PFSK-1 (cell line): Measurements from ENCODE around the gene UBA1. TPM values are rescaled to one million over a fixed set of nuclear protein-coding genes. Genes with fewer than 3 reads are reported as not detected.

ENCODE experiments used
- FOXP2 ChIP-seq: optimal IDR thresholded peaks from 2 replicates; pipeline ENCODE3; 2011; ENCODE audit warnings: borderline replicate concordance, control low read depth, inconsistent platforms; ENCODE audit not compliant: insufficient read depth; ENCODE audit errors: extremely low read length, extremely low read depth
- POLR2AphosphoS5 ChIP-seq: IDR thresholded peaks from 2 replicates; pipeline ENCODE4 v1.6.1; 2012; ENCODE audit warnings: low read depth, mild to moderate bottlenecking, control low read depth, low read length, moderate library complexity
- SIN3A ChIP-seq: IDR thresholded peaks from 2 replicates; pipeline ENCODE4 v1.6.1; 2012; ENCODE audit warnings: mild to moderate bottlenecking, low read length, moderate library complexity, borderline replicate concordance; ENCODE audit not compliant: insufficient read depth
- TAF1 ChIP-seq: IDR thresholded peaks from 2 replicates; pipeline ENCODE4 v1.6.1; 2012; ENCODE audit warnings: low read length, control low read depth, borderline replicate concordance; ENCODE audit not compliant: insufficient read depth
- polyA plus RNA-seq: library from polyadenylated mRNA; unstranded; fragments of >200 nt; gene quantifications from one replicate; pipeline ENCODE4 v1.2.1, GENCODE V29; 2012; ENCODE audit warnings: low read depth, missing spikeins; ENCODE audit not compliant: insufficient read length
- TF ChIP-seq, protein P1 (sequence below), 2 experiments: IDR thresholded peaks; 2 replicates each; pipeline versions ENCODE4 v1.6.1 to v1.8.0; 2011 to 2012; ENCODE audit warnings: low read depth in 2 of 2, low read length in 2 of 2, control low read depth in 1 of 2, inconsistent platforms in 1 of 2, mild to moderate bottlenecking in 1 of 2, moderate library complexity in 1 of 2; ENCODE audit not compliant: insufficient read depth in 1 of 2

Gene UBA1
- 371 TPM for polyA plus RNA-seq

DNA sequence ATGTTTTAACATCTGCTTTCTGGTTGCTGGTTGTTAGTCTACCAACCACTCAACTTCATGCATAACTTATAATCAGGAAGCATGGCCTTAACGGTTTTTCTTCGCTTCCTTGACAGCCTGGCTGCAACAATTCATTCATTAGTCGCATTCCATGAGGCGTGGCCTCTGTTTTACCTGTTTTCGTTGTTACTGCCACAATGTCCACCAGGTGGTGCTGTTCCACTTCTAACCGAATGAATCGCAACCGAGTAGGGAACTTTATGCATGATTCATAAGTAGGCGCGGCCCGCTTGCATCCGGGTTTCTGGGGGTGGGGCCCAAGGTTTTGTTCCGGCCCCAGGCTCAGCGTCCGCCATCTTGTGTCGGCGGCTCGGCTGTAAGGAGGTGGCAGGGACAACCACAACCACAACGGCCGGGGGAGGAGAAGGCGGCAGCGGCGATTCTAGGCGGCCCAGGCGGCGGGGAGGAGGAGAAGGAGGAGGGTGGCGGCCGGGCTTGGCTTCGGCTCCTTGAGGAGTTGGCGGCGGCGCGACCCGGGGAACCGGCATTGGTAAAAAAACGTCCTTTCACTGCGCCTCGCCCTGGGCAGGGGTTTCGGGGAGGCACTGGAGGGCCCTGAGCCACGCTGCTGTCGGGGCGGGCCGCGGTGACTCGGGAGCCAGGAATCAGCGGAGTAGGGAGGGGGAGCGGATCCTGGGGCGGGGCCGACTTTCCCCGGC, at the start of gene UBA1:
Gene UBA1, plus strand, starts transcription at position 355 of the 719 bp plus-strand sequence. CDS start 4,974 bp downstream, outside the sequence.
- TF ChIP-seq POLR2AphosphoS5 (peak; percentile 87), SIN3A (no peak), FOXP2 (no peak), TAF1 (peak; percentile 81; the same call in 1 of the 2 replicates)
- TF ChIP-seq, protein P1, sequence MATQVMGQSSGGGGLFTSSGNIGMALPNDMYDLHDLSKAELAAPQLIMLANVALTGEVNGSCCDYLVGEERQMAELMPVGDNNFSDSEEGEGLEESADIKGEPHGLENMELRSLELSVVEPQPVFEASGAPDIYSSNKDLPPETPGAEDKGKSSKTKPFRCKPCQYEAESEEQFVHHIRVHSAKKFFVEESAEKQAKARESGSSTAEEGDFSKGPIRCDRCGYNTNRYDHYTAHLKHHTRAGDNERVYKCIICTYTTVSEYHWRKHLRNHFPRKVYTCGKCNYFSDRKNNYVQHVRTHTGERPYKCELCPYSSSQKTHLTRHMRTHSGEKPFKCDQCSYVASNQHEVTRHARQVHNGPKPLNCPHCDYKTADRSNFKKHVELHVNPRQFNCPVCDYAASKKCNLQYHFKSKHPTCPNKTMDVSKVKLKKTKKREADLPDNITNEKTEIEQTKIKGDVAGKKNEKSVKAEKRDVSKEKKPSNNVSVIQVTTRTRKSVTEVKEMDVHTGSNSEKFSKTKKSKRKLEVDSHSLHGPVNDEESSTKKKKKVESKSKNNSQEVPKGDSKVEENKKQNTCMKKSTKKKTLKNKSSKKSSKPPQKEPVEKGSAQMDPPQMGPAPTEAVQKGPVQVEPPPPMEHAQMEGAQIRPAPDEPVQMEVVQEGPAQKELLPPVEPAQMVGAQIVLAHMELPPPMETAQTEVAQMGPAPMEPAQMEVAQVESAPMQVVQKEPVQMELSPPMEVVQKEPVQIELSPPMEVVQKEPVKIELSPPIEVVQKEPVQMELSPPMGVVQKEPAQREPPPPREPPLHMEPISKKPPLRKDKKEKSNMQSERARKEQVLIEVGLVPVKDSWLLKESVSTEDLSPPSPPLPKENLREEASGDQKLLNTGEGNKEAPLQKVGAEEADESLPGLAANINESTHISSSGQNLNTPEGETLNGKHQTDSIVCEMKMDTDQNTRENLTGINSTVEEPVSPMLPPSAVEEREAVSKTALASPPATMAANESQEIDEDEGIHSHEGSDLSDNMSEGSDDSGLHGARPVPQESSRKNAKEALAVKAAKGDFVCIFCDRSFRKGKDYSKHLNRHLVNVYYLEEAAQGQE (IDR thresholded peaks at IDR 0.05; ENCODE audit: insufficient read depth in 1 of 2, low read depth in 2 of 2, low read length in 2 of 2) = no peak

DNA sequence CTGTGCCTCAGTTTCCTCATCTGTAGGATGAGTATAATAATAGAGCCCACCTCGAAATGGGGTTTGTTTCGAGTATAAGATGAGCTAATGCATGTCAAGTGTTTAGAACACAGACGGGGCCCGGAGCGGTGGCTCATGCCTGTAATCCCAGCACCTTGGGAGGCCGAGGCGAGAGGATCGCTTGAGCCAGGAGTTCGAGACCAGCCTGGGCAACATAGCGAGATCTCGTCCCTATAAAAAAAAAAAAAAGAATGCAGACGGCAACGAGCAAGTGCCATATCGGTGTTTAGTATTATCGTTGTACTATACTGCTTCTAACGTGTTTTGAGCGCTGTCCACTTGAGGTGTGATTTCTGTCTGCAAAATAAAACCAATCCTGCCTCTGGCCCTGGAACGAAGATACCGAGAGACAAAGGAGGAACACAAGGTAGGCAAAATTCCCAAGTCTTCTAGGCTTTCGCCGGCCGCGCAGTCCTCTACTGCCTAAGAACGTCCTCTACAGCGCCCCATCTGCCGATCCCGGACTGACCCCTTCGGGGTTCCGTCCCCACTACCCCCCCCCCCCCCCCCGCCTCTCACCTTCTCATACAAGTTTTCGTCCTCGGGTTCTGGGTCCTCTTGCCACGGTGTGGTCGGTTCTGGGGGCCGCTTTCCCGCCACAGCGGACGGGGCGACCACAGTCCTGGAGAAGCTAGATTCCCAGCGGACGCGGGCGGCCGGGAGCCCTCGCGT, 49.6 kb upstream of the UBA1 start:
- TF ChIP-seq TAF1 (no peak), POLR2AphosphoS5 (no peak), SIN3A (no peak), FOXP2 (no peak)
- TF ChIP-seq, protein P1 (IDR thresholded peaks at IDR 0.05; ENCODE audit: insufficient read depth in 1 of 2, low read depth in 2 of 2, low read length in 2 of 2) = no peak

DNA sequence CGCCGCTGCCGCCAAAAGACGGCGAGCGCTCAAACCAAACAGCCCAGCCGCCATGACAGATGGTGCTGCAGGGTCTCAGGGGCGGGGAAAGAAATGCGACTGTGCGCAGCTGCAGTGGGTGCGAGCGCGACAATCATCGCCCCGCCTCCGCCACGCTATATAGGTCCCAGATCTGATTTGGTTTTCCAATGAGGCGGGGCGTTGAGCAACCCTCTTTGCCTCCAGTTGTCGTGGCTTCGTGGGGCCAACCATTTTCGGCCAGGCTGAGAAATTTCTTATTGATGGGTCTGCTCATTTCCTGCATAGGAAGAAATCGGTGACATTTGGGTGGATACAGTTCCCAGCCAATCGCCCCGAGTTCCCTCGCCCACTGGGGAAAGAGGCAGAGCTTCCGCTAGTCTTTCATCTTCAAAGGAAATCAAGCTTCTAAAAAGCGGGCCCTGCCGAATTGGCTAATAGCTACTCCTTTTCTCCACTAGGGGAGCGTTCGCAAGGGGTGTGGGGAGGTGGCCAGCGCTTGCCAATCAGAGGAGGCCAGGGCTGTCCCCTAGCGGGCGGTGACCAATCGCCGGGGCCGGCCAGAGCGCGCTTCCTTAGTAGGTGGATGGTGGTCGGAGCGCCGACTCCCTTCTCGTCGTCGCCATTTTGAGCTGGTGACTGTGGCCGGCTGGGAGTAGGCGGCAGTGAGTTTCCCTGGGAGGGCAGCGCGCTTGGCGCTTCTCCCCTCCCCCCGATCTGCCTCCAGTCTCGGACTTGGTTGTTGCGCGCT, 48.8 kb upstream of the UBA1 start, which contains the start of the genes NDUFB11 and RBM10:
Gene NDUFB11, minus strand, starts transcription at position 77 of the 769 bp plus-strand sequence. Its CDS starts 23 bp downstream, at position 54.
Gene RBM10, plus strand, starts transcription at position 596 of the 769 bp plus-strand sequence. CDS start 2,261 bp downstream, outside the sequence.
- TF ChIP-seq, protein P1 (IDR thresholded peaks at IDR 0.05; ENCODE audit: insufficient read depth in 1 of 2, low read depth in 2 of 2, low read length in 2 of 2) = no peak
- peak; percentile 82 for TF ChIP-seq POLR2AphosphoS5
- peak; percentile 12; the same call in 1 of the 2 replicates for TF ChIP-seq SIN3A
- no peak for TF ChIP-seq FOXP2
- TF ChIP-seq TAF1 = peak; percentile 79

DNA sequence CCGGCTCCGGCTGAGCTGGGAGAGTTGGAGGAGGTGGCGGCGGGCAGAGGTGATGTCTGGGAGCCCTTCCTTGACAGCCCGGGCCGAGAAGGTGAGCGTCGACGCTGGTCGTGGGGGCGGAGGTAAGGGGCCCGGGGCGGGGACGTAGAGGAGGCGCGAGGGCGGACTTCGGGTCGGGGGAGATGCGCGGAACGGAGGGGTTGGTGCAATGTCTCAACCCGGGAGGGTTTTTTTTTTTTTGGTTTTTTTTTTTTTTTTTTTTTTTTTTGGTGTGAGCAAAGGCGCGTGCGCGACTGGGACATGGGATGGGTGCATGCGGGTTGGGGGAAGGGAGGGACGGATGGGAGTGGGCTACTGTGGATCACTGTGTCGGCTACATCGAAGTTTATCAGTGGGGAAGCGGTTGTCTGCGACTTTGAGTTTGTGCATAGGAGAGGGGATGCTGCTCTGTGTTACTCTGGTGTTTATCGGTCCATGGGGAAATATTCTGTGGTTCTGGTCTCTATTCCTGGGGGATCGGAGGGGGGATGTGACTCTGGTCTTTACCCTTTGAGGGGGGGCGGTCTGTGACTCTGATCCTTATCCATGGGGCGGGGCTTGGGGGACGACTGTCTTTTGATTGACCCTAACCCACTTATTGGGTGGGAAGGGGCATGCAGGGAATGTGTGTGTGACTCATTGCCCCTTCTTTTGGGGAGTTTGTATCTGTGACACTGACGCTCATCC, 48.1 kb upstream of the UBA1 start:
- TF ChIP-seq SIN3A (no peak), TAF1 (no peak), FOXP2 (no peak), POLR2AphosphoS5 (no peak)
- TF ChIP-seq, protein P1 (IDR thresholded peaks at IDR 0.05; ENCODE audit: insufficient read depth in 1 of 2, low read depth in 2 of 2, low read length in 2 of 2) = no peak
